HS-5 (cell line): ENCODE measurements around the gene PGF.
"Not testable (repeated sequence)": the region's sequence is repeated elsewhere in the genome, so short reads cannot be mapped to it uniquely, and the experiment has no call there.

ENCODE experiments used
- DNase-seq: peaks from one replicate; pipeline ENCODE4 v3.0.0-alpha.2; 2012; ENCODE audit warnings: low read depth

PGF gene

GRCh38 chr14:74941676-74942097 is 13.7 kb downstream of the PGF start:
- no peak for DNase-seq

DNA sequence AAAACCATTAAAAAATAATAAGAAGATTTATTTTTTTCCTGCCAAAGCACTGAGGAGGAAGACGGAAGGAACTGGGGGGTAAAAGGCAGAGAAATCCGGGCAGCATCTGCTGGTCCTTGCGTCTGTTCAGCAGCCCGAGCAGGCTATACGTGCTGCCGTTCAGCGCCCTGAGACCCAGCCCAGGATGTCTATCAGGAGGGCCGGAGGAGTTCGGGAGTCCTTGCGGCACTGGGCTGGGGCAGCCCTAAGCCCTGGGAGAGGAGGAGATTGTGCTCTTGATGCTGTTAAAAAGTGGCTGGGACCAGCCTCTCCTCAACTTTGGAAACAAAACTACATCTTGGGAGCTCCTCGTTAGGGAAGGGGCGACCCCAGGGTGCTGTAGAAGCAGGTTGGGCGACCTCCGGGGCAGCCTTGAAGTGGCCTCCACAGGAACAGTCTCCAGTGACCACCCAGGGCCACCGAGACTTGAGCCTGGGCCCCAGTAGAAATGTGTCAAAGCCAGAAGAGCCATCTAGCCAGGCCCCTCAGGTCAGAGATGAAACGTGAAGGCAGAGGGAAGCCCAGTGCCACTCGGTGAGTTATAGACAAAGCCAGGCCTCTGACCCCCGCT is 14.3 kb downstream of the PGF start:
- DNase-seq = no peak

DNA sequence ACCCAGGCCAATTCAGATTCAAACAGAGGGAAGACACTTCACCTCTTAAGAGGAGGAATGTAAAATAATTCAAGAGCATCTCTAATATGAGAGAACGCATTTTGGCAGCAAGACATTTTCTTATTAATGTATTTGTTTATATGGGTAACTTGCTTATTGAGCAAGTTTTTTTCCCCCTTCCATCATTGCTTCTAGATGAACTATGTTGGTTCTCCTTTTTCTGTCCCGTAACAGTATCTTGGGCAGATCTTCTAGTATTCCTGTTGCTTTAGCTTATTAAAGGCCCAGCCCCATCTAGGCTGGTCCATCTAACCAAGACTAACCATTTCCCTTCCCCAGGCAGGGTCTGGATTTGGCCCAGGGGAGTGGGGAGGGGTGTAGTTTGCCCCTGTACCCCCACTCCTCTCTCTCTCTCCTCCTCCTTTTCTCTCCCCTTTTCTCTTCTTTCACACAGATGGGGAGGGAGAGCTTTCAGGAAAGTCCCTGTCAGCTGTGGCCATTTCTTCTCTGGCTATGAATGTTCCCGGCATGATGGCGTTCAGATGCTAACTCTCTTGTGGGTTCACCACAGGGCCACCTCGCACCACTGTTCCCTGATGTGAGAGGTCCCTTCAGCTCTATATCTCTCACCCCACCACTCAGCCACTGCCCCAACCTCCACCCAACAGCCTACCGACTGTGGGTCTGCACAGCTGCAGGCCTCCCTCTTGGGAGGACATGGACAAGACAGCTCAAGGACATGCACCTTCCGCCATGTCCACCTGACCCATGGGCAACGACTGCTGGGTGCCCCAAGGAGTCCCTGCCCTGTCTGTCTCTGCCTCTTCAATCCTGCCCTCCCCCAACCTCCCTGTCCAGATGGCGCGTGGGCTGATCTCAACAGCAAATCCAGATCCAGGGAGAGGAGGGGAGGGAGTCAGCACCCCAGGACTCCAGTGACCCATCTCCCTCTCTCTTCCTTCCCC is 16.6 kb downstream of the PGF start:
- DNase-seq = no peak

DNA sequence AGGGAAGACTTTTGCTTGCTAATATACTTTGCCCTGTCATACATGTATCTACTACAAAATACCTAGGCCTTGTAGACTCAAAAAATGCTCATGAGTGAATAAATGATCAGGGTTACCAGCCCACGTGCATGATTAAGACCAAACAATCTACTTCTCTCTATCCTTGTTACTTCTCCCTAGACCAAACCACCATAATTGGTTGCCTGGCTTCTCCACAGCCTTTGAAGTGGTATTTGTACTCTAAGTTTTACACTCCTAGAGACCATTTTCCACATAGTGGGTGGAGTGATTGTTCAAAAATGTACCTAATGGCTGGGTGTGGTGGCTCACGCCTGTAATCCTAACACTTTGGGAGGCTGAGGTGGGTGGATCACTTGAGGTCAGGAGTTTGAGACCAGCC is 18.2 kb downstream of the PGF start:
- DNase-seq = no peak

DNA sequence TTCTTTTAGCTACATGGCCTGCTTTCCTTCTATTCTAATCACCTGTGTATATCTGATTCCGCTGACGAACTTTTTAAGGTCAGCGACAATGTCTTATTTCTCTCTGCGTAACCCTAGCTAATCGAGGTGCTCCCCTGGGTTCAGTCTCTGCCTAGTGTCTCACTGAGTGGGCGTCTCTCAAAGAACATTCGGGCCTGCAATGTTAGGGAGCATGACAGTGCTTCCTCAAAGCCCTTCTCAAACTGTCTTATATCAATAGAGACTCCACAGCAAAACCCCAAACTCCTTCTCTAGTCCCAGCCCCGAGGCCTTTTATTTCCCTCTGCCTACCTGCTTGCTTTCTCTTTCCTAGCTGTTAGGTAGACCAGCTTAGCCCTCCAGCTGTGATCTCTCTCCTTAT is 18.7 kb downstream of the PGF start:
- DNase-seq = no peak

DNA sequence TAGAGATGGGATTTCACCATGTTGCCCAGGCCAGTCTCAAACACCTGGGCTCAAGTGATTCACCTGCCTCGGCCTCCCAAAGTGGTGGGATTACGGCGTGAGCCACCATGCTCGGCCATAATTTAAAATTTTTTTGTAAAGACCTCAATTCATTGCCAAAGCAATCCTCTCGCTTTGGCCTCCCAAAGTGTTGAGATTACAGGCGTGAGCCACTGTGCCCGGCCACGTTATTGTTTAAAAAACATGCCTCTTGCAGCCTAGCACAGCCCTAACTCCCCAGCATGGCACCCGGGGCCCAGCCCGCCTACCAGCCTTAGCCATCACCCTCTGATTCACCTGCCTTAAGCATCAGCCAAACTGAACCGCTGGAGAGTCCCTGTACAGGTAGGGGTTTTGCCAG is 19.2 kb downstream of the PGF start:
- no peak for DNase-seq

DNA sequence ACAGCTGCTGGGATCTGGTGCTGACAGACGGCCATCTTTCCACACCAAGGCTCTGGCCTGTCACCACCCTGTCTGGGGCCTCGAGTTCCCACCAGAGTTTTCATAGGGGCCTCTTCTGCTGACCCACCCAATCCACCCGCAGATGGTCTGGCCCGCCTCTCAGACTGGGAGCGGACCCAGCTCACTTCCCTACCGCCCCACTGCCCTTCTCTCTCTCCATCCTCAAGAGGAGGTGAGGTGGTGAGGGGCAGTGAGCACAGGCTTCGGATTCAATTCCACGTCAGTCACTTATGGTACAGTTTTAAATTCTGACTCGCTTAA is 20.1 kb downstream of the PGF start:
- no peak for DNase-seq

GRCh38 chr14:74934476-74935359 is 20.7 kb downstream of the PGF start:
- no peak for DNase-seq

DNA sequence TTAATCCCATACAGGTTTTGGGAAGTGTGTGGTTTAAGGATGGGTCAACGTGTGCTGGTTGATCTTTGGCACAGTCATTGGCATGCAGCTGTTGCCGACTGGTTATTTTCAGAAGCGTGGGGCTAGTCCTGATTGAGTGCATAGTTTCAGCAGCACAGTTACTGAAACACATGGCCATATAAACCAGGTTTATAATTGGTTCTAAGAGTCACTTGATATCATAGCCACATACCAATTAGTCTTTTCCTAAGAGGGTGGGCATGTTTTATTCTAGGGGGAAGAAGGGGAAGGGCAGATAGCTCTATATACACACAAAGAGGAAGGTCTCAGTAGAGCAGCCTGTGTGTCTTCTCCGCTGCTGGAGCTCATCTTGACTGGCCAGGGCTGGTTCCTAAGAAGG is 21.4 kb downstream of the PGF start:
- no peak for DNase-seq

- not testable (repeated sequence) for DNase-seq
Observed at GRCh38 chr14:74932936-74933335, 22.5 kb downstream of the PGF start.

DNA sequence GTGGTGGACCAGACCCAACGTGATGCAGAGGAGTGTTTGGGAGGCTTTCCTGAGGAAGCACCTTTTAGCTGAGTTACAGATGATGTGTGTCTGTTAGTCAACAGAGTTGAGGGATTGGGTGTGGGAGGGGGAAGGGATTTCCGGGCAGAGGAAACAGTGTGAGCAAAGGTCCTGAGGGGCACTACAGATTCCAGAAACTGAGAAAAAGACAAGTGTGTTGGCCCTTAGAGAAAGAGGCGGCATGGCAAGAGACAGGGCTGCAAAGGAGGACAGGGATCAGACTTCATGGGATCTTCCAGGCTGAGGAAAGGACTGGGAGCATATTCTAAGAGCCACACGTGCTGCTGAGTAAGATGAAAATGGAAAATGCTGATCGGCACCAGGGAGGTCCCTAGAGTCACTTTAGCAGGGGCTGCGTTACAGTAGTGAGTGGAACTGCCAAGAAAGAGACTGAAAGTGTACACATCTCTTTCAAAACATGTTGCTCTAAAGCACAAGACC is 22.9 kb downstream of the PGF start:
- DNase-seq = no peak

DNA sequence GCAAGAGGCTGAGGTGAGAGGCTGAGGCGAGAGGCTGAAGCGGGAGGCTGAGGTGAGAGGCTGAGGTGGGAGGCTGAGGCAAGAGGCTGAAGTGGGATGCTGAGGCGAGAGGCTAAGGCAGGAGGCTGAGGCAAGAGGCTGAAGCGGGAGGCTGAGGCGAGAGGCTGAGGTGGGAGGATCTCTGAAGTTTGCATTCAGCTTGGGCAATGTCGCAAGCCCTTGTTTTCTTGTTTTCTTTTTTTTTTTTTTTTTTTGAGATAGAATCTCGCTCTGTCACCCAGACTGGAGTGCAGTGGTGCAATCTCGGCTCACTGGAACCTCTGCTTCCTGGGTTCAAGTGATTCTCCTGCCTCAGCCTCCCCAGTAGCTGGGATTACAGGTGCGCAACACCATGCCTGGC is 23.7 kb downstream of the PGF start:
- DNase-seq = not testable (repeated sequence)

DNA sequence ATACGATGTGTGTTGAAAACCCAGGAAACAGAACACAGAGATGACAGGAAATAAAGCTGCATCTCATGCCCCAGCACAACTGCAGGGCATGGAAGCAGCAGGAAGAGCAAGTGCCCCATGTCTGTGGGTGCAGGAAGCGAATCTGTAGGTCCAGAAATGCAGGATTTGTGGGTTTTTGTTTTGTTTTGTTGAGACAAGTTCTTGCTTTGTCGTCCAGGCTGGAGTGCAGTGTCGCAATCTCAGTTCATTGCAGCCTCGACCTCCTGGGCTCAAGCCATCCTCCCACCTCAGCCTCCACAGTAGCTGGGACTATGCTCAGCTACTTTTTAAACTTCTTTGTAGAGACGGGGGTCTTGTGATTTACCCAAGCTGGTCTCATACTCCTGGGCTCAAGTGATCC is 26.2 kb downstream of the PGF start:
- no peak for DNase-seq

- no peak for DNase-seq
Observed at GRCh38 chr14:74927225-74927624, 28.2 kb downstream of the PGF start.

GRCh38 chr14:74924061-74924460 is 31.3 kb downstream of the PGF start:
- DNase-seq = no peak

GRCh38 chr14:74922752-74923401 is 32.5 kb downstream of the PGF start, which contains the start of gene RPS6KL1:
Gene RPS6KL1 (minus strand): TSS chr14:74923260. CDS start chr14:74921541, 1,719 bp downstream.
- no peak for DNase-seq

DNA sequence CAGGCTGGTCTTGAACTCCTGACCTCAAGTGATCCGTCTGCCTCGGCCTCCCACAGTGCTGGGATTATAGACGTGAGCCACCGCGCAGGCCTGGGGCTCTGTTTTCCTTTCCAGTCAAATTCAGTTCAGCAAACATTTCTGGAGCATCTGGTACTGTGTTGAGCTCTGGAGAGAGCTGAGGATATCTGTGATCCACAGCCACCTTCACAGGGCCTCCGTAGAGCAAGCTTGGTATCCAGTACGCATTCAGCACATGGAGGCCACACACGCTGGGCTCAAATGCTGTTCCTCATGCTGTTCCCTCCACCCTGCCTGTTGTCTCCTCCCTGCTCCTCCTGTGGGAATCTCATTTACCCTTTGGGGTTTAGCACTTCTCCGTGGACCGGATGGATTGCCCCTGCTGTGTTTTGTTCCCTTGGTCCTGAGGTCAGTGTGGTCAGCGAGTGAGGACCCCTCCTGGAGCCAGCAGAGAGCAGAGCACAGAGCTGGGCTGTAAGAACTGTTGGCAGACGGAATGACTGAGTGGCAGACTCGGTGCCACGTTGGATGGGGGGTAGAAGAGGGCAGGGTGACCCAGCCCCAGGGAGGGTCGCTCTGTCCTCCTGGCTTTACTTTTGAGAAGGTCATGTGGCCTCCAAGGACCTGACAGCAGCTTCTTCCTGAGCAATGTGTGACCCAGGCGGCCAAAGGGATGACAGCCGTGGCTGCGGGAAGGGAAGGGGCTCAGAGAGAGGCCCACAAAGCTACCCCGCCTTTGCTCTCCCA is 33.2 kb downstream of the PGF start:
- DNase-seq = no peak

DNA sequence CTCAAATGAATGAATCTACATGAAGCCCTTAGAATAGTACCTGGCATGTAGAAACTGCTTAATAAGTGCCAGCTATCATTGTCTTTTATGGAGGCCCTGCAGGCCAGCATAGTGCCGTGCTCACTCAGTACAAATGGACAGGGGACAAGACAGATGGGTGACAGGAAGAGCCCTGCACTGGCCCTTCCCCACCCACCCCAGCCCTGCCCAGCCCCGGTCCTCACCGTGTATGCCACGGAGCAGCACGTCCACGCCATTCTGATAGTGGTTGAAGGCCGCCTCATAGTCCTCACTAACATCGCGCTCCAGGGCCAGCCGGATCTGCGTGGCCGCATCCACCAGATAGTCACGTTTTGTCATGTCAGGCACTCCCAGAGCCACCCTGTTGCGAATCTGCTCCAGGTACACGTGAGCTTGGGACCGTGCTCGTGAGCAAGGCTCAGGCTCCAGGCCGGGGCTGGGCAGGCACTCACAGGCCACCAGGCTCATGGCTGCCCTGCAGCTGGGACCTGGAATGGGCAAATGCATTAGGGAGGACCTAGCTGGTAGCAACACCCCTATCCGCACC is 34.3 kb downstream of the PGF start:
- DNase-seq = no peak

DNA sequence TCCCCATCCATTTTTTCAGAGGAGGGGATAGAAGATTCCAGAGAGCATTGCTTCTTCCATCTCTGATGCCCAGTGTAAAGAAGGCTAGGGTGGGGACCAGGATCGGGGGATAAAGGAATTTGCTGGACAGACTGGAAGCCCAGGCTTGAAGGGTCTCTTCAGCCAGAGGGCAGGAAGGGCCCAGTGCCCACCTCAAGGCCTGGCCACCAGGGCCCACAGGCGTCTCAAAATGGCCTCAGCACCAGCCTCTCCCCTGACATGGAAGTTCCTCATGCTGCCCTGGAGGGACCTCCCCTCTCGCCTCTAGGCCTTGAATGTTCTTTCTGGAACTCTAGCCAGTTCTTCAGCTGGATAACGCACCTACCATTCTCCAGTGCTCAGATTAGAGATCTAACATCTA is 35.1 kb downstream of the PGF start:
- DNase-seq = no peak

DNA sequence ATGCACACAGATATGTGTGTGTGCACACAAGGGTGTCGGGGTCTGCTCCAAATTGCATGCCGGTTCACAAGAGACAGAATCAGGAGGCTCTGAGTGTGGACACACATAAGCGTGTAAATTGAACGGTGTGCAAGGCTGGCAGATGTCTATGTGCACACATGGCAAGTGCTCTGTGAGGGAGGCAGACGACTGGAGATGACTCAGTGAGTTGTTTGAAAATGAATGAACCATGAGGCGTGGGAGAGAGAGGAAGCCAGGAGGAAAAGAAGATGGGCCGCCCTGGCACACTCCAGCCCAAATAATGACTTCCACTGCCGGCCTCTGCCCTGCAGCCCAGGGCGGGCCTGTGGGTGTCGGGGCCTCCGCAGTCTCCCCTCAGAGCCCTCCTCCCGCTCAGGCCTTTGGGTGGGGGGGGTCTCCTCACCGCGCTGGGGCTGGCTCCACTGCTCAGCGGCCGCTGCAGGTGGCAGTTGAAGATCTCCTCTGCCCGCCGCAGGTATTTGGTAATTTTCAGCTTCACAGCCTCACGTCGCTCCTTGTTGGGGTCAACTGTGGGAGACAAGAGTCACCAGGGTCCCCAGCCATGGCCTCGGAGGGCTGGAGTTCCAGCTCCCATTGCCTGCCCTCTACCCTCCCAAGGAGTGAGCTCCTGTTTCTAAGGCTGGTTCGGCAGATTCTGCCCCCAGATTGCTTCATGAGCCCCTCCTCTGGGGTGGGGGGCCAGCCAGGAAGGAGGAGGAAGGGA is 35.8 kb downstream of the PGF start:
- DNase-seq = no peak
